Purkinje cell (primary cell): ENCODE data around the gene SERTM2. TPM values are rescaled to one million over a fixed set of nuclear protein-coding genes. Genes with fewer than 3 reads are reported as not detected.

Experiments used
- polyA plus RNA-seq: library from polyadenylated mRNA; unstranded; fragments of >200 nt; fragmentation: Nextera tagmentation; gene quantifications from 2 replicates; pipeline ENCODE4 v1.2.1, GENCODE V29; 2014

Gene SERTM2
- polyA plus RNA-seq, result not detected in 2 replicates

DNA sequence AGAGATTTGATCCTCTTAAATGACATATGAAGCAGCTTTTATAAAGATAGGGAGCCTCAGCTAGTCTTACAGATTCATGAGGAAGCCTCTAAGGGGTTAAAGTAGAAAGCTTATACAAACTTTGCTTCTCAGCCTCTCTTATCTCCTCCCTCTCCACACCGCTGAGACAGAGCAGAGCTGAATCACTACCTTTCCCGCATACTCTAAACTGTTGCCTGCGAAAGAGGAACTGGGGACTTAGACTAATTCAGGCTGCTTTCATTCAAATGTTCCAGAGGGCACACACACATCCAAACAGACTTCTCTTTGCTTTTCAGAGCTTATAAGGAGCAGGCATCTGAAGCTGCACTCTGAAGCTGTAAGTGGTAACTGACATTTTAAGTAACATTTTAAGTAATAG is at the start of gene SERTM2:
TSS of gene SERTM2 (plus strand) at position 169 of the 400 bp plus-strand sequence. CDS start 7,213 bp downstream, outside the sequence.

Other genes starting within 250 kb of the SERTM2 start
- 0.11 and 1.5 TPM in 2 replicates for gene CAPN6, start 241.2 kb upstream of the SERTM2 start, polyA plus RNA-seq
- 0.03 and 1.8 TPM in 2 replicates for gene DCX, start 99.5 kb upstream of the SERTM2 start, polyA plus RNA-seq
- 40.9 and 49.5 TPM in 2 replicates for gene ALG13, start 169.5 kb downstream of the SERTM2 start, polyA plus RNA-seq